GM10266 (cell line): ENCODE results near the gene APBA2.

ENCODE experiments used
- DNase-seq: peaks from one replicate; pipeline ENCODE4 v3.0.0; 2012; ENCODE audit errors: extremely low spot score
- CTCF ChIP-seq: IDR thresholded peaks from 2 replicates; pipeline ENCODE4 v1.5.1; 2012; ENCODE audit warnings: mild to moderate bottlenecking, low read depth; ENCODE audit not compliant: control insufficient read depth, insufficient read depth; ENCODE audit errors: missing control alignments

APBA2 gene

DNA sequence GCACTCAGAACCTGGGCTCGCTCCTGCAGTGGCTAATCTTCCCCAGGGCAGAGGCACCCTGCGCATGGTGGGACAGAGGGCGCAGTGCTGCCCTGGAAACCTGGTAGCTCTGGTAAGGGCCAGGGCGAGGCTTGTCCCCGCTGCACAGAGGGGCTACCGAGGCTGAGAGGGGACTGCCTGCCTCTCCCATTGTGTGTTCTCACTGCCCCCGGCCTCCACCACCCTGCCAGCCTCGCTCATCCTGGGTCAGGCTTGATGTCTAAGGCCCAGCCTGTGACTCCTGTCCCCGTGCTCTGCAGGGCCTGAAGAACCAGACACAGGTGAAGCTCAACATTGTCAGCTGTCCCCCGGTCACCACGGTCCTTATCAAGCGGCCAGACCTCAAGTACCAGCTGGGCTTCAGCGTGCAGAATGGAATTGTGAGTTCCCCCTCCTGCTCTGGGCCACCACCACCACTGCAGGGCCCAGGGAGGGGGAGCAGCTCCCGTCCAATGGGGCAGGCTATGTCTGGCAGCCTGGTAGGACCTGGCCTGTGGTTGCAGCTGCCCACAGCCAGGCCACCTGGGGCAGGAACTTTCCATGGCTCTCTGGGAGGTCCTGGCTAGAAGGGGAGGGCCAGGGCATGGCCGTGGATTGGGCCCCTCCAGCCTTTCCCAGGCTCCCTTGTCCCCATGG lies 222.3 kb downstream of the APBA2 start:
- no peak for TF ChIP-seq CTCF
- no peak for DNase-seq

DNA sequence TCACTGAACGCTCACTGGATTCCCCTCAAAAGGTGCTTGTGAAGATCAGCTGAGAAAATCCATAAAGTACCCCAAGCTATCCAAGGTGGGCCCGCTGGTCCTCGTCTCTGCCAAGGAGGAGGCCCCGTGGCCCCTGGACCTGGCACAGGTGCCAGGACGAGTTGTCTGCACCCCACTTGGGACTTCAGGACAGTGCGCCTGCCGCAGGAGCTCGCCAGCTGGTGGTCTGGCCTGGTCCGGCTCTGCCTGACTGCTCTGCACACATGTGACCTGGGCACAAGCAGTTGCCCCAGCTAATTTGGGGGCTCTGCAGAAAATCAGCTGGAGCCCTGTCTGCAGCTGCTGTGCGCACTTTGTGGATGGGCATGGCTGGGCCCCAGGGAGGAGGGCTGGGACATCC lies 224.0 kb downstream of the APBA2 start:
- no peak for TF ChIP-seq CTCF
- DNase-seq = no peak

- no peak for TF ChIP-seq CTCF
- no peak for DNase-seq
Measured at GRCh38 chr15:29110176-29110575, 224.4 kb downstream of the APBA2 start.

DNA sequence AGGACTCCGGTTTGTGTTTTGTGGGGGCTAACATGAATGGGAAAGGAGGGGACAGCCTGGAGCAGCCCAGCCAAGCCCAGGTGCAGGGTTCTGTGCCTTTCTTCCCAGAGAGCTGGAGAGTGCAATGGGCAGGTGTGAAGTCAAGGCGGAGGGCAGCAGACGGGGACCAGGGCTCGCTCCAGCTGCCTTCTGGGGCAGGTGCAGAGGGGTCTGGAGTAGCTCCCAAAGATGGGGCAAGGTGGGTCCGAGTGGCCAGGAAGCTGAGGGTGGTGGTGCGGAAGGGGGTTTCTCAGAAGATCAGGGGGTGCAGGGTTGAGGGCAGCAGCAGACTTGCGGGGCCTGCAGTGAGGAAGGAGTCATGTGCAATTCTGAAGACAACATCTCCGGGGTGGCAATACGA lies 225.0 kb downstream of the APBA2 start:
- no peak for TF ChIP-seq CTCF
- DNase-seq = no peak

DNA sequence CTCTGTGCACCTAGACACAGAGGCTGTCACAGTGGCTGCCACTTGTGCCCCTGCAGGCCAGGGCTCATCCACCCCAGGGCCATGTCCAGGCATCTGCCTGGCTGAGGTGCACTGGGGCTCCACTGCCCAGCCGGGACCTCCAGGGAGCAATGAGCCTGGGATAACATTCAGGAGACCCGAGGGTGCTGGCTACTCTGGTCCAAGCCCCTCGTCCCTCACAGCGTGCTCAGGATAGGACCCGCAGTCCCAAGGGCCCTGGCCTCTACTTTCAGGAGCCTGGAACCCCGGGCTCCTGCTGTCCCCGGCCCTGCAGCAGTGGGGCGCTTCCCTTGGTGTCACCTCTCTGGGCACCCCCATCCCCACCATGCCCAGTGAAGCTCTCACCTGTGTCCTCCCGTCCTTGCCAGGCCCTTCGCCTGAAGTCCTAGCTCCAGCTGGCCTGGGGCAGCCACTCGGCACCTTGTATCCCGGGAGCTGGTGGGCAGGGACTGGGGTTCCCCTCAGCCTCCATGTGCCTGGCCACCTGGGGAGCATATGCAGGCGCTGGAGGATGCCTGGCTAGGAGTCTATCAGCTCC lies 226.0 kb downstream of the APBA2 start:
- DNase-seq = no peak
- TF ChIP-seq CTCF = no peak

GRCh38 chr15:29113336-29114220 lies 227.8 kb downstream of the APBA2 start:
- no peak for DNase-seq
- no peak for TF ChIP-seq CTCF
